ENCODE results near the gene PTGES2. TPM values are rescaled to one million over a fixed set of nuclear protein-coding genes. Genes with fewer than 3 reads are reported as not detected.

Gene PTGES2
- total RNA-seq, 4 donors from 2014 or later = 24.5 to 40.3 (median 25.8) TPM

DNA sequence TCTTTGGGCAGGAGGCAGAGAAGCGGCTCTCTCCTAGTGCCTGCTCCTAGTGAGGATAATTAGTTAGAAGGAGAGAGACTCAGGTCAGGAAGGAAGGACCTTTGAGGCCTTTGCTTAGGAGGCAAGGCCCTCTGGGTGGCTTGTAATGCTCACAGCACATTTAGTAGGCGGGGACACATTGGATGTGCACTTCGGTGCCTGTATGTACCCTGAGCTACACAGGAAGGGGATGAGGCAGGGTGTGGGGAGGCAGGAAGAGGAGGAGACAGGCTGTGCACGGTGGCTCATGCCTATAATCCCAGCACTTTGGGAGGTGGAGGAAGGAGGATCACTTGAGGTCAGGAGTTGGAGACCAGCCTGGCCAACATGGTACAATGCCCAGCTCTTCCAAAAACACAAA, 14.5 kb upstream of the PTGES2 start:
- TF ChIP-seq, protein P1, sequence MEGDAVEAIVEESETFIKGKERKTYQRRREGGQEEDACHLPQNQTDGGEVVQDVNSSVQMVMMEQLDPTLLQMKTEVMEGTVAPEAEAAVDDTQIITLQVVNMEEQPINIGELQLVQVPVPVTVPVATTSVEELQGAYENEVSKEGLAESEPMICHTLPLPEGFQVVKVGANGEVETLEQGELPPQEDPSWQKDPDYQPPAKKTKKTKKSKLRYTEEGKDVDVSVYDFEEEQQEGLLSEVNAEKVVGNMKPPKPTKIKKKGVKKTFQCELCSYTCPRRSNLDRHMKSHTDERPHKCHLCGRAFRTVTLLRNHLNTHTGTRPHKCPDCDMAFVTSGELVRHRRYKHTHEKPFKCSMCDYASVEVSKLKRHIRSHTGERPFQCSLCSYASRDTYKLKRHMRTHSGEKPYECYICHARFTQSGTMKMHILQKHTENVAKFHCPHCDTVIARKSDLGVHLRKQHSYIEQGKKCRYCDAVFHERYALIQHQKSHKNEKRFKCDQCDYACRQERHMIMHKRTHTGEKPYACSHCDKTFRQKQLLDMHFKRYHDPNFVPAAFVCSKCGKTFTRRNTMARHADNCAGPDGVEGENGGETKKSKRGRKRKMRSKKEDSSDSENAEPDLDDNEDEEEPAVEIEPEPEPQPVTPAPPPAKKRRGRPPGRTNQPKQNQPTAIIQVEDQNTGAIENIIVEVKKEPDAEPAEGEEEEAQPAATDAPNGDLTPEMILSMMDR (IDR thresholded peaks at IDR 0.05; ENCODE audit: low read depth) = no peak

DNA sequence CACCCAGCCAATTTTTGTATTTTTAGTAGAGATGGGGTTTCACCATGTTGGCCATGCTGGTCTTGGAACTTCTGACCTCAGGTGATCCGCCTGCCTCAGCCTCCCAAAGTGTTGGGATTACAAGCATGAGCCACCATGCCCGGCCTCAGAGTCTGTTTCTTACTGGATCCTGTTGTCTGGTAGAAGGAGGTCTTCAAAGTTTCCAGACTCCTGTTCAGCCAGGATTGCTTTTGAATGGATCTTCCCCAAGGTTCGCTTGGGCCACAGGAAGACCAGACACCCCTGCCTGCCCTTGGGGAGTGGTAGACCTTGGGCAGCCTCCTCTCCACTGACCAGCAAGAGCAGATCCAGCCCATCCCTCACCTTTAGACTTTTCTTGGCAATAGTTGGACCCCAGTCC, 14.1 kb upstream of the PTGES2 start:
- TF ChIP-seq, protein P1 (IDR thresholded peaks at IDR 0.05; ENCODE audit: low read depth) = no peak

DNA sequence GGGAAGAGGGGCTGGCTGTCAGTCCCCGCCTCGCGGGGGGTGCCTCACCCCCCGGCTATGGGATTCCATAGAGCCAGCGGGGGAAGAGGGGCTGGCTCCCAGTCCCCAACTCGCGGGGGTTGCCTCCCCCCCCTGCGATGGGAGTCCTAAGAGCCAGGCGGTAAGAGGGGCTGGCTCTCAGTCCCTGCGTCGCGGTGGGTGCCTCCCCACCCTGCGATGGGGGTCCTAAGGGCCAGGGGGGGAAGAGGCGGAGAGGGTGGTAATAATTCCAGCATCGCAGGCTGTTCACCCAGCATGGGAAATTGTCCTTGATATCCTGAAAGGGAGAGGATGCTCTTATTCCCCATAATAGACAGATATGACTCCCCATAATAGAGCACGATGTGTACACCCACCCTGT, 12.1 kb upstream of the PTGES2 start:
- TF ChIP-seq, protein P1 (IDR thresholded peaks at IDR 0.05; ENCODE audit: low read depth) = no peak

DNA sequence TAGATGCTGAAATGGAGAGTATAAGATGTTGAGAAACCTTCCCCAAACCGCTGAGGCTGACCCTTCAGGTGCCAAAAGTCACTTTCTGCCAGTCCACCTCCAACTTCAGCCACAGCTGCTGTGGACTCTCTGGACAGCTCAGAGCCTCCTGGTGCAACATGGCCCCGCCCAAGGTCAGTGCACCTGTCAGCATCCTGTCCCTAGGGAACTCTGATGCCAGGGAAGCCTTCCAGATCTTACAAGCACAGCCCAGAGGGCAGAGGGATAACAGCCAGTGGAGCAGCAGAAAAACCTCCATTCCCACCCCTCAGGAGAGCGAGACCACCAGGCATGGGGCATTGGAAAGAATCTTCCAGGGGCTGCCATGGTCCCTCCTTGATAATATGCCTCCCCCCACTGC, 10.5 kb upstream of the PTGES2 start:
- TF ChIP-seq, protein P1 (IDR thresholded peaks at IDR 0.05; ENCODE audit: low read depth) = no peak

DNA sequence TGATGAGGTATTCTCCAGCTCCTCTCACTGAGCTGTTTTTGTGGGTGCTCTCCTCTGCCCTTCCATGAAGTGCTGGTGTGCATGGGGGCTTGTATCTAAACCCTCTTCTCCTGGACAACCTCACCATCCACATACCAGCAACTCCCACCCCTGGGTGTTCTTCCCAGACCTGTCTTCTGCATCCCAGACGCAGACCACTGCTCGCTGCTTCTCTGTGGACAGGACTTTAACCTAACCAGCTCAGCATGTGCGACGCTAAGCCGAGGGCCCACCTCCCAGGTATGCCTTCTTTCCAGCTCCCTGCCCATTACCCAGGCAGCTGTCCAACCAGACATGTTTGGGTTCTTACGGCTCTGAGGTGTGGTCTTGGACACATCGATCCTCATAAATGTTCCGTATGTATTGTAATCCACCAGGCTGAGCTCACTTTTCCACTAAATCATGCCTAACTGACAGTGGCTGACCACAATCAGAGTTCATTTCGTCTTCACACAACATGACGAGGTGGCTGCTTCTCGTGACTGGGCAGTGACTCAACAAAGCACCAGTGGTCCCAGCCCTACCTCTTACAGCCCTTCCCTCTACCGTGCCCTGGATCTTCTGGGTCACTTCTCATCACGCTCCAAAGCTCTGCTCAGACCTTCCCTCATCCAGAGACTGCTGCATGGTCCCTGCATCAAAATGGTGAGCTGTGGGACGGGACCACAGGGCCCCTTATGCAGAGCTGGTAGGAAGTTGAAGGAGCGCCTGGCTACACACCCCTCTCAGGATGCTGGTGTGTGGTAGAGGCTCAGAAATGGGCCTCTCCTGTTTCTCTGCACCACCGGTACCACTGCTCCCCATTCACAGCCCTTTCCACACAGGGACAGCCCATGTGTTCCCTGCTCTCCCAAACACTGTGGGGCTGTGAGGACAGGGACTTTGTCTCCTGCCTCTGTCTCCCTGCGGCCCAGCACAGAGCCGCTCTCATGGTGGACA, 9.6 kb upstream of the PTGES2 start:
- TF ChIP-seq, protein P1 (IDR thresholded peaks at IDR 0.05; ENCODE audit: low read depth) = no peak

DNA sequence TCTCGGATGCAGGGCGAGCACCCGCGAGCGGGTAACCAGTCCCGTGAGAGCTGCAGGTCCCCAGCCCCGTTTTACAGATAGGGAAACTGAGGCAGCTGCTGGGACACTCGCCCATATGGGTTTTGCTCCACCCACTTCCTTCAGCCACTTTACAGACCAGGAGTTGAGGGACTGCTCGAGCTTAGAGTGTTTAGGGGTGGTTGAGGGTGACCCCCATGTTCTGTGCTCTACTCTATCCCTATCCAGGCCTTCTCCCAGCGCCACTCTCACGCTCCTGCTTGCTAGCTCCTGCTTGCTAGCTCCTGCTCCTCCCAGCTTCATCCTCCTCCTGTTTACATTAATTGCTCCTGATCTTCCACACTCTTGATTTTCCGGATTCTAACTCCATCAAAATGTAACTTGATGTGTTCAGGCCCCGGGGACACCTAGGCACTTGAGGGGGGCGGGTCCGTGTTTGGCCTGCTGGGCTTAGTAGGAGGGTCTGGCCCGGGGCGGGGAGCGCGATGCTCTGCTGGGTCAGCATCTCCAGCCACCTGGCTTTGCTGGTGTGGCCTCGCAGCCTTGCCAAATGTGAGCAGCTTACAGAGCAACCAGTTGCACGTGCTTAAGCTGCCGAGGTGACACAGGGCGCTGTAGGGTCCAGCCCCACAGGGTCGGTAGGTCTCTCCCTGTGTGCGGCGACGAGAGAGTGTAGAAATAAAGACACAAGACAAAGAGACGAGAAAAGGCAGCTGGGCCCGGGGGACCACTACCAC, 1.5 kb upstream of the PTGES2 start:
- TF ChIP-seq, protein P1 (IDR thresholded peaks at IDR 0.05; ENCODE audit: low read depth) = no peak

Measured in subcutaneous adipose tissue (tissue), 4 donors.